ENCODE results near the gene VCL. TPM values are rescaled to one million over a fixed set of nuclear protein-coding genes. Genes with fewer than 3 reads are reported as not detected.

Gene VCL
- total and polyA plus RNA-seq, 4 donors = 4.3 to 37.8 (median 17.3) TPM

GRCh38 chr10:74088722-74089121, 90.8 kb downstream of the VCL start (continued):
- TF ChIP-seq REST (IDR thresholded peaks at IDR 0.05) = no peak
- TF ChIP-seq FOXA2 (IDR thresholded peaks at IDR 0.05) = no peak
- TF ChIP-seq JUND (IDR thresholded peaks at IDR 0.05) = no peak
- no peak for TF ChIP-seq SP1 (IDR thresholded peaks at IDR 0.05)
- TF ChIP-seq, protein P1, sequence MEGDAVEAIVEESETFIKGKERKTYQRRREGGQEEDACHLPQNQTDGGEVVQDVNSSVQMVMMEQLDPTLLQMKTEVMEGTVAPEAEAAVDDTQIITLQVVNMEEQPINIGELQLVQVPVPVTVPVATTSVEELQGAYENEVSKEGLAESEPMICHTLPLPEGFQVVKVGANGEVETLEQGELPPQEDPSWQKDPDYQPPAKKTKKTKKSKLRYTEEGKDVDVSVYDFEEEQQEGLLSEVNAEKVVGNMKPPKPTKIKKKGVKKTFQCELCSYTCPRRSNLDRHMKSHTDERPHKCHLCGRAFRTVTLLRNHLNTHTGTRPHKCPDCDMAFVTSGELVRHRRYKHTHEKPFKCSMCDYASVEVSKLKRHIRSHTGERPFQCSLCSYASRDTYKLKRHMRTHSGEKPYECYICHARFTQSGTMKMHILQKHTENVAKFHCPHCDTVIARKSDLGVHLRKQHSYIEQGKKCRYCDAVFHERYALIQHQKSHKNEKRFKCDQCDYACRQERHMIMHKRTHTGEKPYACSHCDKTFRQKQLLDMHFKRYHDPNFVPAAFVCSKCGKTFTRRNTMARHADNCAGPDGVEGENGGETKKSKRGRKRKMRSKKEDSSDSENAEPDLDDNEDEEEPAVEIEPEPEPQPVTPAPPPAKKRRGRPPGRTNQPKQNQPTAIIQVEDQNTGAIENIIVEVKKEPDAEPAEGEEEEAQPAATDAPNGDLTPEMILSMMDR (IDR thresholded peaks at IDR 0.05; ENCODE audit: low read depth, low read length, missing input control) = no peak
- TF ChIP-seq MAX (IDR thresholded peaks at IDR 0.05) = no peak
- no peak for TF ChIP-seq HNF4G (IDR thresholded peaks at IDR 0.05)
- no peak for TF ChIP-seq HNF4A (conservative IDR thresholded peaks at IDR 0.05)
- TF ChIP-seq ATF3 (IDR thresholded peaks at IDR 0.05) = no peak

DNA sequence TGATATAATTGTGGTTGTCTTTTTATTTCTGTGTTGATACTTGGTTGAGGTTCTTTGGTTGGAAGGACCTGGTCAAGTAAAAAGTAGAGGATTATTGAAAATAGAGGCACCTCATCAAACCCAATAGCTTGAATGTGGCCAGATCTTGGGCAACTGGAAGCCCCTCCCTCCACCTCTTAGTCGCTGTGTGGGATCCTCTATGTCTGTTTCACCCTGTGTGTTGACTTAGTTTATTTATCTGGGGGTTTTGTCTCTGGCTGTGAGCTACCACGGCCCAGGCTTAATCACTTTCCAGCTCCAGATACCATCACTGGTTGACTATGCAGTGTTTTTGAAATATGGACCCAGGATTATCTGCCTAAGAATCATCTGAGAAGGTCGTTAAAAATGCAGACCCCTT, 94.5 kb downstream of the VCL start:
- H3K4me3 ChIP-seq (ENCODE audit: low read depth in 1 of 3, low read length in 3 of 3) = no peak overlapping the region
- TF ChIP-seq RAD21 (IDR thresholded peaks at IDR 0.05) (no peak), ATF3 (IDR thresholded peaks at IDR 0.05) (no peak)
- H3K9me3 ChIP-seq (ENCODE audit: control insufficient read depth in 4 of 4, low read length in 3 of 4) = no peaks in the 10 kb centered on the region
- H3K27me3 ChIP-seq (ENCODE audit: control insufficient read depth in 4 of 4, insufficient read depth in 4 of 4, low read length in 3 of 4) = no peaks in the 10 kb centered on the region
- no peak for DNase-seq (ENCODE audit: low spot score)
- no peak overlapping the region for H3K27ac ChIP-seq (ENCODE audit: low read depth in 1 of 2, low read length in 2 of 2)
- peaks cover 0 to 22% (median 10%) of the 10 kb centered on the region in 4 donors for H3K36me3 ChIP-seq (ENCODE audit: control insufficient read depth in 4 of 4, insufficient read depth in 3 of 4, low read depth in 1 of 4, low read length in 3 of 4)
- H3K9ac ChIP-seq (ENCODE audit: low read depth in 1 of 2, low read length in 2 of 2) = no peak overlapping the region
- peaks cover 0 to 3% (median 1%) of the 10 kb centered on the region in 4 donors for H3K4me1 ChIP-seq (ENCODE audit: control insufficient read depth in 4 of 4, insufficient read depth in 4 of 4, low read length in 3 of 4)
- WGBS = 93% methylated on average over 3 of the region's 3 CpGs

GRCh38 chr10:74093530-74094164, 95.7 kb downstream of the VCL start:
- TF ChIP-seq MAX (IDR thresholded peaks at IDR 0.05) (no peak), GABPA (IDR thresholded peaks at IDR 0.05 in 1 of 2, conservative IDR thresholded peaks at IDR 0.05 in 1 of 2) (no peak), SP1 (IDR thresholded peaks at IDR 0.05) (no peak), RAD21 (IDR thresholded peaks at IDR 0.05) (no peak), RXRA (IDR thresholded peaks at IDR 0.05) (no peak), TAF1 (conservative IDR thresholded peaks at IDR 0.05) (no peak), JUND (IDR thresholded peaks at IDR 0.05) (no peak), ATF3 (IDR thresholded peaks at IDR 0.05) (no peak)
- TF ChIP-seq, protein P1 (IDR thresholded peaks at IDR 0.05; ENCODE audit: low read depth, low read length, missing input control) = no peak
- Histone ChIP-seq H3K4me1 (ENCODE audit: control insufficient read depth in 4 of 4, insufficient read depth in 4 of 4, low read length in 3 of 4) (peaks cover 0 to 13% (median 3%) of the 10 kb centered on the region in 4 donors), H3K27me3 (ENCODE audit: control insufficient read depth in 4 of 4, insufficient read depth in 4 of 4, low read length in 3 of 4) (no peaks in the 10 kb centered on the region), H3K27ac (ENCODE audit: low read depth in 1 of 2, low read length in 2 of 2) (no peak overlapping the region), H3K4me3 (ENCODE audit: low read depth in 1 of 3, low read length in 3 of 3) (no peak overlapping the region), H3K36me3 (ENCODE audit: control insufficient read depth in 4 of 4, insufficient read depth in 3 of 4, low read depth in 1 of 4, low read length in 3 of 4) (peaks cover 0 to 22% (median 10%) of the 10 kb centered on the region in 4 donors), H3K9ac (ENCODE audit: low read depth in 1 of 2, low read length in 2 of 2) (no peak overlapping the region), H3K9me3 (ENCODE audit: control insufficient read depth in 4 of 4, low read length in 3 of 4) (no peaks in the 10 kb centered on the region)
- no peak for DNase-seq (ENCODE audit: low spot score)
- 95% methylated on average over 4 of the region's 4 CpGs for WGBS
